Measurements from ENCODE around the gene GJA1.

The GJA1 gene

DNA sequence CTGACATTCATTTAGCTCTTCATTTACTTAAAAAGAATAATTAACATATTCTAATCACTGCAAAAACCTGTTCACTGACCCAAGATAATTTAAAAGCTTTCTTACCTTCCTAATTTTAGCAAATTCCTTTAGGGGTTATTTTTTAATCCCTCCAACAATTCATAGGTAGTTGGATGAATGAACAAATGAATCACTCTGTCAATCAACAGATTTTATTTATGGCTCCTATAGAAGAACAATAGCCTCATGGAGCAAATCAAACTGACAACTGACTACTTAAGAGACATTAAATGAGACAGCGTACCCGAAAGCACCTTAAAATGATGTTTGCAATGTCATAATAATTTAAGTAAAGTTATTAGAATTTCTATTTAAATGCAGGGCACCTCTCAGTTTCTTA is 31.5 kb upstream of the GJA1 start:
- Histone ChIP-seq H4K8ac (ENCODE audit: low read length) (no peak overlapping the region), H3K23ac (ENCODE audit: low read length in 2 of 2) (no peak overlapping the region), H3K4me2 (ENCODE audit: low read length, poor library complexity, severe bottlenecking) (no peak overlapping the region), H3K79me1 (replicated peaks; ENCODE audit: low read length, poor library complexity, severe bottlenecking) (no peaks in the 10 kb centered on the region), H3K36me3 (ENCODE audit: control insufficient read depth in 1 of 2, insufficient read depth in 2 of 2, low read depth in 1 of 2, low read length in 2 of 2) (no peaks in the 10 kb centered on the region), H3K4me3 (ENCODE audit: insufficient read depth in 1 of 2, low read depth in 1 of 2, low read length in 2 of 2) (no peak overlapping the region), H3K18ac (ENCODE audit: low read depth in 1 of 2, low read length in 2 of 2) (no peak overlapping the region), H3K4ac (ENCODE audit: low read depth in 1 of 2, low read length in 2 of 2) (no peak overlapping the region), H3K9me3 (ENCODE audit: control insufficient read depth, low read length) (no peaks in the 10 kb centered on the region), H2BK120ac (ENCODE audit: low read depth, low read length) (no peak overlapping the region), H4K91ac (ENCODE audit: low read length) (no peak overlapping the region), H3K27me3 (ENCODE audit: control insufficient read depth in 1 of 2, insufficient read depth in 1 of 2, low read length in 2 of 2) (no peaks in the 10 kb centered on the region), H3K9ac (ENCODE audit: low read length) (no peak overlapping the region), H2BK15ac (ENCODE audit: low read depth, poor library complexity, severe bottlenecking) (no peak overlapping the region), H2BK5ac (ENCODE audit: low read depth, low read length, poor library complexity, severe bottlenecking) (no peak overlapping the region), H3K4me1 (ENCODE audit: control insufficient read depth, insufficient read depth, low read depth, low read length) (no peaks in the 10 kb centered on the region), H2AFZ (ENCODE audit: low read depth, low read length) (no peak overlapping the region), H2AK5ac (ENCODE audit: low read length, severe bottlenecking) (no peak overlapping the region), H3K14ac (ENCODE audit: low read length in 2 of 2) (no peak overlapping the region), H2BK12ac (ENCODE audit: low read length in 2 of 2) (no peak overlapping the region), H3K27ac (ENCODE audit: low read length, poor library complexity, severe bottlenecking) (no peak overlapping the region)
- no CpG with 5 or more reads among the region's 2 CpGs for WGBS
- DNase-seq = no peak

DNA sequence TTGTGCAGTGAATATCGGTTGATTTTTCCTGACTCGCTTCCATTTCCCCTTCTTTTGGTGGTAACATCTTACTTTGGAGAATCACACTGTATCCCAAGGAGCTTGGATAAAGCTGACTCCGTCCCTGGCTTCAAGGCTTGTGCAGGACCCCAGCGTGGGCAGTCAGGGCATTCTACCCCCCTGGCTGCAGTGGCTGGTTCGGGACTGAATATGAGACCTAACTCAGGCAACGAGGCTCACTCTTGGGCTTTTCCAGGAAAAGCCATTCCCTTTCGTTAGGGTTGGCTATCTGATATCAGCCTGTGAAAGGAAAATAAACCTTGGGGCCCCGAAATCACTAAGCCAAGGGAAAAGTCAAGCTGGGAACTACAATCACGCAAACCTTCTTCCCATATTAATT is 30.1 kb upstream of the GJA1 start:
- Histone ChIP-seq H2BK15ac (ENCODE audit: low read depth, poor library complexity, severe bottlenecking) (no peak overlapping the region), H2BK5ac (ENCODE audit: low read depth, low read length, poor library complexity, severe bottlenecking) (no peak overlapping the region)
- WGBS = 80% methylated on average over 9 of the region's 9 CpGs

DNA sequence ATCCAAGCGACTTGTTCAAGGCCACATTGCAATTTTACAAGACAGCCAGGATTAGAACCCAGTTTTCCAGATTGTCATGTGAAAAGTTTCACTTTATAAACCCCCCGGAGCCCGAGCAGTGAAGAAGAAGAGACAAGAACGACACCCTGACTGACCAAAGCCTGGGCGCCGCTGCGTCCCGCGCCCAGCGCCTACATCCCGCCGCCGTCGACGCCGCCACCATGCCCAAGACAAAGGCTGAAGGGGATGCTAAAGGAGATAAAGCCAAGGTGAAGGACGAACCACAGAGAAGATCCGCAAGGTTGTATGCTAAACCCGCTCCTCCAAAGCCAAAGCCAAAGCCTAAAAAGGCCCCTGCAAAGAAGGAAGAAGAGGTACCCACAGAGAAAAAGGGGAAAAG is 27.1 kb upstream of the GJA1 start:
- Histone ChIP-seq H3K79me1 (replicated peaks; ENCODE audit: low read length, poor library complexity, severe bottlenecking) (no peaks in the 10 kb centered on the region), H3K9me3 (ENCODE audit: control insufficient read depth, low read length) (no peaks in the 10 kb centered on the region), H3K9ac (ENCODE audit: low read length) (no peak overlapping the region), H2AFZ (ENCODE audit: low read depth, low read length) (no peak overlapping the region), H3K27ac (ENCODE audit: low read length, poor library complexity, severe bottlenecking) (no peak overlapping the region), H4K91ac (ENCODE audit: low read length) (no peak overlapping the region), H4K8ac (ENCODE audit: low read length) (no peak overlapping the region), H3K4me1 (ENCODE audit: control insufficient read depth, insufficient read depth, low read depth, low read length) (no peaks in the 10 kb centered on the region), H2AK5ac (ENCODE audit: low read length, severe bottlenecking) (no peak overlapping the region), H2BK5ac (ENCODE audit: low read depth, low read length, poor library complexity, severe bottlenecking) (no peak overlapping the region), H2BK120ac (ENCODE audit: low read depth, low read length) (no peak overlapping the region), H3K4me2 (ENCODE audit: low read length, poor library complexity, severe bottlenecking) (no peak overlapping the region), H2BK12ac (ENCODE audit: low read length in 2 of 2) (no peak overlapping the region), H3K36me3 (ENCODE audit: control insufficient read depth in 1 of 2, insufficient read depth in 2 of 2, low read depth in 1 of 2, low read length in 2 of 2) (no peaks in the 10 kb centered on the region), H3K4me3 (ENCODE audit: insufficient read depth in 1 of 2, low read depth in 1 of 2, low read length in 2 of 2) (no peak overlapping the region), H2BK15ac (ENCODE audit: low read depth, poor library complexity, severe bottlenecking) (peak overlapping the region; percentile 40), H3K18ac (ENCODE audit: low read depth in 1 of 2, low read length in 2 of 2) (no peak overlapping the region), H3K27me3 (ENCODE audit: control insufficient read depth in 1 of 2, insufficient read depth in 1 of 2, low read length in 2 of 2) (no peaks in the 10 kb centered on the region), H3K23ac (ENCODE audit: low read length in 2 of 2) (no peak overlapping the region), H3K4ac (ENCODE audit: low read depth in 1 of 2, low read length in 2 of 2) (no peak overlapping the region), H3K14ac (ENCODE audit: low read length in 2 of 2) (no peak overlapping the region)
- WGBS = 95% methylated on average over 19 of the region's 19 CpGs
- DNase-seq = no peak

More for the DNA sequence above, 30.1 kb upstream of the GJA1 start:
- no peak overlapping the region for H3K4me2 ChIP-seq (ENCODE audit: low read length, poor library complexity, severe bottlenecking)
- H3K23ac ChIP-seq (ENCODE audit: low read length in 2 of 2) = no peak overlapping the region
- no peak overlapping the region for H3K27ac ChIP-seq (ENCODE audit: low read length, poor library complexity, severe bottlenecking)
- H3K4me3 ChIP-seq (ENCODE audit: insufficient read depth in 1 of 2, low read depth in 1 of 2, low read length in 2 of 2) = no peak overlapping the region
- H2AFZ ChIP-seq (ENCODE audit: low read depth, low read length) = no peak overlapping the region
- H3K27me3 ChIP-seq (ENCODE audit: control insufficient read depth in 1 of 2, insufficient read depth in 1 of 2, low read length in 2 of 2) = no peaks in the 10 kb centered on the region
- H3K4me1 ChIP-seq (ENCODE audit: control insufficient read depth, insufficient read depth, low read depth, low read length) = no peaks in the 10 kb centered on the region
- H3K36me3 ChIP-seq (ENCODE audit: control insufficient read depth in 1 of 2, insufficient read depth in 2 of 2, low read depth in 1 of 2, low read length in 2 of 2) = no peaks in the 10 kb centered on the region
- no peak overlapping the region for H4K8ac ChIP-seq (ENCODE audit: low read length)
- no peak overlapping the region for H3K4ac ChIP-seq (ENCODE audit: low read depth in 1 of 2, low read length in 2 of 2)
- no peak overlapping the region for H2AK5ac ChIP-seq (ENCODE audit: low read length, severe bottlenecking)
- no peaks in the 10 kb centered on the region for H3K9me3 ChIP-seq (ENCODE audit: control insufficient read depth, low read length)
- H3K79me1 ChIP-seq (replicated peaks; ENCODE audit: low read length, poor library complexity, severe bottlenecking) = no peaks in the 10 kb centered on the region
- no peak for DNase-seq
- H2BK120ac ChIP-seq (ENCODE audit: low read depth, low read length) = no peak overlapping the region
- no peak overlapping the region for H3K9ac ChIP-seq (ENCODE audit: low read length)
- H2BK12ac ChIP-seq (ENCODE audit: low read length in 2 of 2) = no peak overlapping the region
- H3K18ac ChIP-seq (ENCODE audit: low read depth in 1 of 2, low read length in 2 of 2) = no peak overlapping the region
- H3K14ac ChIP-seq (ENCODE audit: low read length in 2 of 2) = no peak overlapping the region
- H4K91ac ChIP-seq (ENCODE audit: low read length) = no peak overlapping the region

DNA sequence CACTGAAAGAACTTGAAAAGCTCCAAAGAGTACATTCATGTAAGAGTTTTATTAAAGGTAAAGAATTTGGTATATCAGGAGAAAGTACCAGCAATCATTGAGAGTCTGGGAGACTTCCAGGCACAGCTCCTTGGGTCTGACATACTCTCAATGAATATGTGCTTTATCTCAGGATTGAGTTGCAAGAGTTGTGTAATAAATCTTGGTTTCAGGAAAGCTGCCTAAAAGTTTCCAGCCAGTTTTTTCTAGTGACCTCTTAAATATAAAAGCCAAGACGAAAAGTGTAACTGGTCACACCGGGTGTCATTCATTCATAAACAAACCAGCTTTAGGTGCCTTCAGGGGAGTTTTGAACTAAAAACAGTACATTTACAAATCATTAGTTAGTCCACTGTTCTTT is 21.6 kb upstream of the GJA1 start:
- no peak overlapping the region for H3K18ac ChIP-seq (ENCODE audit: low read depth in 1 of 2, low read length in 2 of 2)
- no peaks in the 10 kb centered on the region for H3K36me3 ChIP-seq (ENCODE audit: control insufficient read depth in 1 of 2, insufficient read depth in 2 of 2, low read depth in 1 of 2, low read length in 2 of 2)
- no peak overlapping the region for H4K91ac ChIP-seq (ENCODE audit: low read length)

More for the DNA sequence above, 21.6 kb upstream of the GJA1 start:
- H3K27ac ChIP-seq (ENCODE audit: low read length, poor library complexity, severe bottlenecking) = no peak overlapping the region
- H2AFZ ChIP-seq (ENCODE audit: low read depth, low read length) = no peak overlapping the region
- no peak overlapping the region for H2AK5ac ChIP-seq (ENCODE audit: low read length, severe bottlenecking)
- H3K9ac ChIP-seq (ENCODE audit: low read length) = no peak overlapping the region
- H3K79me1 ChIP-seq (replicated peaks; ENCODE audit: low read length, poor library complexity, severe bottlenecking) = no peaks in the 10 kb centered on the region
- DNase-seq = peak; percentile 10
- H2BK12ac ChIP-seq (ENCODE audit: low read length in 2 of 2) = no peak overlapping the region
- H3K14ac ChIP-seq (ENCODE audit: low read length in 2 of 2) = no peak overlapping the region
- H2BK5ac ChIP-seq (ENCODE audit: low read depth, low read length, poor library complexity, severe bottlenecking) = no peak overlapping the region
- no peak overlapping the region for H3K4ac ChIP-seq (ENCODE audit: low read depth in 1 of 2, low read length in 2 of 2)
- no peak overlapping the region for H3K23ac ChIP-seq (ENCODE audit: low read length in 2 of 2)
- 53% methylated on average over 2 of the region's 2 CpGs for WGBS
- H3K4me3 ChIP-seq (ENCODE audit: insufficient read depth in 1 of 2, low read depth in 1 of 2, low read length in 2 of 2) = no peak overlapping the region
- H3K27me3 ChIP-seq (ENCODE audit: control insufficient read depth in 1 of 2, insufficient read depth in 1 of 2, low read length in 2 of 2) = no peaks in the 10 kb centered on the region
- H3K4me2 ChIP-seq (ENCODE audit: low read length, poor library complexity, severe bottlenecking) = no peak overlapping the region
- H3K4me1 ChIP-seq (ENCODE audit: control insufficient read depth, insufficient read depth, low read depth, low read length) = no peaks in the 10 kb centered on the region
- H3K9me3 ChIP-seq (ENCODE audit: control insufficient read depth, low read length) = no peaks in the 10 kb centered on the region
- H2BK120ac ChIP-seq (ENCODE audit: low read depth, low read length) = no peak overlapping the region
- H4K8ac ChIP-seq (ENCODE audit: low read length) = no peak overlapping the region
- H2BK15ac ChIP-seq (ENCODE audit: low read depth, poor library complexity, severe bottlenecking) = no peak overlapping the region

All from mesenchymal stem cell (in vitro differentiated cells and primary cell).